ENCODE results near the gene RPS21. TPM values are rescaled to one million over a fixed set of nuclear protein-coding genes. Genes with fewer than 3 reads are reported as not detected.

RPS21 gene
- total and polyA plus RNA-seq, 9 donors: 1,129 to 1,597 (median 1,431) TPM

DNA sequence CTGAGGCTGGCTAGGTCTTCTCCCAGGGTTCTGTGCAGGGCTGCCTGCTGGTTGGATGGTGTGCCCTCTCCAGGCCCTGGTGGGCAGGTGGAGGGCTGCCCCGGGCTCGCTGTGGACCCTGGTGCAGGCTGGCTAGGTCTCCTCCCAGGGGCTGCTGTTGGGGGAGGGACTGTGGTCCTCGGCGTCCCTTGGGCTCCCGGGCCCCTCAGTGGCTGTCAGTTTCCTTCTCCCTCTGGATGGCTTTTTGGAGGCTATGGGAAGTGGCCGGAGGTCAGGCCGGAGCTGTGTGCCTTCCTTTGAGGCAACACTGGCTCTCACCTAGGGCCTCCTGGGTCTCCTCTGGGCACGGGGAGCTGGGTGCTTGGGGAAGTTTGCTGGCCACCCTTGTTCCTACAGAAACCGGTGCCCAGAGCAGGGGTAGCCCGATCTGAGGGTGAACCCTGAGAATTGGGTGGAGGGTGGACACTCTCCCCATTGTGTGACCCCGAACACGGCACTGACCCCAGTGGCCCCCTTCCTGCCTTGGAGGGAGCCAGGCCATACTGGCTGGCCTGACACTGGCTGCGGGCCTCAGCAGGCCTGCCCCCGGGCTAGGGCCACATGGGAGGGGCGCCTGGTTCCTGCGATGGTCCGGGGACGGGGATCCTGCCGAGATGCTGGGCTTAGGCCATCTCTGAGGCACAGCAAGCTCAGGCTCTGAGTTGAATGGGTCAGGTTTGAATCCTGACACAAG lies 24.0 kb downstream of the RPS21 start:
- no peak for DNase-seq
- Histone ChIP-seq H3K4me1 (ENCODE audit: control insufficient read depth, insufficient read depth, low read length) (peaks cover 45% of the 10 kb centered on the region), H3K36me3 (ENCODE audit: control insufficient read depth, insufficient read depth, low read length) (no peaks in the 10 kb centered on the region), H3K27ac (ENCODE audit: low read length) (no peak overlapping the region), H3K27me3 (ENCODE audit: control insufficient read depth, insufficient read depth, low read length) (peaks cover 5% of the 10 kb centered on the region), H3K9me3 (replicated peaks; ENCODE audit: control insufficient read depth, low read depth, low read length) (no peaks in the 10 kb centered on the region), H3K4me3 (ENCODE audit: low read length) (no peak overlapping the region)
- 60% methylated on average over 13 of the region's 19 CpGs for WGBS (ENCODE audit: insufficient coverage)

DNA sequence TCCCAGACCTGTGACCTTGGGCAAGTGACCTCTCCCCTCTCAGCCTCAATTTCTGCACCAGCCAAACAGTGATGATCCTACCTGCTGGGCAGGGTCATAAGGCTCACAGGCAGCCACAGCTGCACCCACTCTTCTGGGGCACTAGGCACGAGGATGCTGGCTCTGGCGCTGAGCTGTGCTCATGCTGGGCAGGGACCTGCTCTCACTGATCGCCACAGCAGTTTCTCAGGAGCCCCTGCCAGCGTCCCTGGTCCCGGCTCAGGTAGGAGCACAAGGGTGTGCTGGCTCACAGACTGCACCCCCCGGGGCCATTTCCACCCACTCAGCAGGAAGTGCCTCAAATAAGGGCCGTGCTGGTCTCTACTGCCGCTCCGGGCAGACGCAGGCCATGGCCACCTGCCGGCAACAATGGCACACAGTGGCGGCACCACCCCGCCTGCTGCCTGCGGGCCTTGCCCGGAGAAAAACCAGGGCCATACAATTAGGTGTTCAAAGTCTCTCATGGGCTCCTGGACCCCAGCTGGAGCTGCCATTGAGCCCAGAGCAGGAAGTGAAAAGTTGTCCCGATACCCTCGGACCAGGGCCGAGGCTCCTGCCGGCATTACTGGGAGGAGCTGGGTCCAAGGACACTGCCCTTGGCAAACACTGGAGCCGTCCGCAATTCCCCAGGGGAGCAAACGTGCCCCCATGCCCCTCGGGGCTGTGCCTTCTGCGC lies 24.7 kb downstream of the RPS21 start:
- H3K36me3 ChIP-seq (ENCODE audit: control insufficient read depth, insufficient read depth, low read length): no peaks in the 10 kb centered on the region
- no peaks in the 10 kb centered on the region for H3K9me3 ChIP-seq (replicated peaks; ENCODE audit: control insufficient read depth, low read depth, low read length)
- H3K27me3 ChIP-seq (ENCODE audit: control insufficient read depth, insufficient read depth, low read length): peaks cover 9% of the 10 kb centered on the region
- no peak overlapping the region for H3K4me3 ChIP-seq (ENCODE audit: low read length)
- DNase-seq: no peak
- 71% methylated on average over 23 of the region's 24 CpGs for WGBS (ENCODE audit: insufficient coverage)
- no peak overlapping the region for H3K27ac ChIP-seq (ENCODE audit: low read length)
- H3K4me1 ChIP-seq (ENCODE audit: control insufficient read depth, insufficient read depth, low read length): peaks cover 38% of the 10 kb centered on the region

DNA sequence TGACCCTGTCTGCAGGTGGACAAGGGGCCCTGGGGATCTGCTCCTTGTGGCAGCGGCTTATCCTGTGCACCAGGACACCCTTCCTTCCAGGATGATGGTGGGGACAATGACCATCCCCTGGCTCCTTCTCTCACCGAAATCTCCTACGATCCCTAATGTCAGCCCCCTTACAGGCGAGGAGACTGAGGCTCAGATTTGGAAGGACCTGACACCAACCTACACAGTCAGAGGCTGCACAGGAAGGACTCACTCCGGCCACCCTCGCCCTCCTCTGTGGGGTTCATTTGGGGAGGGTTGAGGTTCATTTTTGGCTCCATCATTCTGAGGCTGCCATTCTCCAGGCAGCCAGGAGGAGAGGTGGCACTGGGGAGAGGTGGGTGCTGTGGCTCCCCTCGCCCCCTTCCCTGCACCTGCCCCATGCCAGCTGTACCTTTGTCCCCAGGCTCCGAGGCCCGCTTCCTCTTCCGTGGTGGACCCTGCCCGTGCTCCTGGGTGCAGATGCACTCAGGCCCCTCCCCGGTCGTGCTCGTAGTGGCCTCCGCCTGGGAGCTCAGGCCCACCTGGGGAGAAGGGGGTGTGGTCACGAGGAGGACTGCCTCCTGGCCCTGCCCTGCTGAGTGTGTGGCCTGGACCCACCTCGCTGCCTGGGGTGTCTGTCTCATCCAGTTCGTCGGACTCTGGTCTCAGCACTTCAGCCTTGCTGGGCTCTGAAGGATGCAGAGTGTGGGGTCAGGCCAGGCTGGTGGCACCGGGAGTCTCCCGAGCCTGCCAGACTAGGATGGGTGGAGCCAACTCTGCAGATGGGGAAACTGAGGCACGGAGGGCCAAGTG lies 25.5 kb downstream of the RPS21 start:
- Histone ChIP-seq H3K27me3 (ENCODE audit: control insufficient read depth, insufficient read depth, low read length) (peaks cover 11% of the 10 kb centered on the region), H3K27ac (ENCODE audit: low read length) (no peak overlapping the region), H3K4me1 (ENCODE audit: control insufficient read depth, insufficient read depth, low read length) (peaks cover 35% of the 10 kb centered on the region), H3K36me3 (ENCODE audit: control insufficient read depth, insufficient read depth, low read length) (no peaks in the 10 kb centered on the region), H3K4me3 (ENCODE audit: low read length) (no peak overlapping the region), H3K9me3 (replicated peaks; ENCODE audit: control insufficient read depth, low read depth, low read length) (no peaks in the 10 kb centered on the region)
- DNase-seq: no peak
- WGBS (ENCODE audit: insufficient coverage): 61% methylated on average over 14 of the region's 22 CpGs

DNA sequence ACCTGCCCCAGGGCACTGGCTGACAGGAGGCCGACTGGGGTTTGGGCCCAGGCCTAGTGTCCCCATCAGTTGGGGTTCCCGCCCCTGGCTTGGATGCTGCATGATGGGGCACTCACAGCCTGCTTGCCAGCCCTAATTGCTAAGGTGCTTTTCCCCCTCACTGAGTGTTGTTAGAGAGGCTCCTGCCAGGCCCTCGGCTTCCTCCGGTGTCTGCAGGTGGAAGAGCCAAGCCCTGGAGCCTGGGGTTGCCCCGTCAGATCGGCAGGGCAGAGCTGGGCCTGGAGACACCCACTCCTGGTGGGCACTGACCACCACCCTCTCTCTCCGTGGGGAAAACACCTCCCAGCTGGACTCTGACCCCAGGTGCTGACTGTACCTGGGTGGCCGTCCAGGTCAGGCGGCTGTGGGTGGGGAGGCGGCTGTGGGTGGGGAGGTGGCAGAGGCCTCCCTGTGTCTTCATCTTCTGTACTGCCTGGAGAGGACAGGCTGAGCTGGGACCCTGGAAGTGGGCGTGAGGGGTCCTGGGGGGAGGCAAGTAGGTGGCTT lies 26.2 kb downstream of the RPS21 start:
- DNase-seq: no peak
- Histone ChIP-seq H3K27me3 (ENCODE audit: control insufficient read depth, insufficient read depth, low read length) (peaks cover 11% of the 10 kb centered on the region), H3K4me3 (ENCODE audit: low read length) (no peak overlapping the region), H3K9me3 (replicated peaks; ENCODE audit: control insufficient read depth, low read depth, low read length) (no peaks in the 10 kb centered on the region), H3K4me1 (ENCODE audit: control insufficient read depth, insufficient read depth, low read length) (peaks cover 28% of the 10 kb centered on the region), H3K27ac (ENCODE audit: low read length) (no peak overlapping the region), H3K36me3 (ENCODE audit: control insufficient read depth, insufficient read depth, low read length) (no peaks in the 10 kb centered on the region)
- 81% methylated on average over 9 of the region's 11 CpGs for WGBS (ENCODE audit: insufficient coverage)

DNA sequence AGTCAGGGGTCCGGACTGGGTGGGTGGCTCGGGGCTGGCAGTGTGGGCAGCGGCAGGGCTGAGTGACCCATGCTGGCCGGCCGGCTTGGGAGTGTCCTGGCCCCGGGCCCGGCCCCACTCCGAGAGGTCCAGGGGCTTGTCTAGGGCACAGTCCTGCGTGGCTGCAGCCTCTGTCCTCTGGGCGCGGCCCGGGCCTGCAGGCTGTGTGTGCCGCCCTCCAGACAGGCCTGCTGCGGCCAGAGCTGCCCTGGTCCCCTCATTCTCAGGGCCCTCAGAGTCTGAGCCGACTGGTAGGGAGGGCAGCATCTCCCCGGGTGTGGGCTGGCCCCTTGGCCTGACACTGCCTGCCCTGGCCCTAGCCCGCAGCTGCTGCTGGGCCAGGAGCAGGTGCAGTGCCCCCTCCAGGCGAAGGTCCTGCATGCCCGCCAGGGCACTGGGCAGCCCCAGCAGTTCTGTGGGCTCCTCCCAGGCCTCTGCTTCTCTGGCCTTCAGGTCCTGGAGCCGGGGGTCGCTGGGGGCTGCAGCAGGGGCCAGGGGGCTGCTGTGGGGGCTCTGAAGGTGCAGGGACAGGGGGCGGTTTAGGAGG lies 27.1 kb downstream of the RPS21 start:
- WGBS (ENCODE audit: insufficient coverage): 79% methylated on average over 20 of the region's 22 CpGs
- Histone ChIP-seq H3K36me3 (ENCODE audit: control insufficient read depth, insufficient read depth, low read length) (no peaks in the 10 kb centered on the region), H3K27ac (ENCODE audit: low read length) (no peak overlapping the region), H3K9me3 (replicated peaks; ENCODE audit: control insufficient read depth, low read depth, low read length) (no peaks in the 10 kb centered on the region), H3K27me3 (ENCODE audit: control insufficient read depth, insufficient read depth, low read length) (peaks cover 11% of the 10 kb centered on the region), H3K4me3 (ENCODE audit: low read length) (no peak overlapping the region), H3K4me1 (ENCODE audit: control insufficient read depth, insufficient read depth, low read length) (peaks cover 20% of the 10 kb centered on the region)
- no peak for DNase-seq

DNA sequence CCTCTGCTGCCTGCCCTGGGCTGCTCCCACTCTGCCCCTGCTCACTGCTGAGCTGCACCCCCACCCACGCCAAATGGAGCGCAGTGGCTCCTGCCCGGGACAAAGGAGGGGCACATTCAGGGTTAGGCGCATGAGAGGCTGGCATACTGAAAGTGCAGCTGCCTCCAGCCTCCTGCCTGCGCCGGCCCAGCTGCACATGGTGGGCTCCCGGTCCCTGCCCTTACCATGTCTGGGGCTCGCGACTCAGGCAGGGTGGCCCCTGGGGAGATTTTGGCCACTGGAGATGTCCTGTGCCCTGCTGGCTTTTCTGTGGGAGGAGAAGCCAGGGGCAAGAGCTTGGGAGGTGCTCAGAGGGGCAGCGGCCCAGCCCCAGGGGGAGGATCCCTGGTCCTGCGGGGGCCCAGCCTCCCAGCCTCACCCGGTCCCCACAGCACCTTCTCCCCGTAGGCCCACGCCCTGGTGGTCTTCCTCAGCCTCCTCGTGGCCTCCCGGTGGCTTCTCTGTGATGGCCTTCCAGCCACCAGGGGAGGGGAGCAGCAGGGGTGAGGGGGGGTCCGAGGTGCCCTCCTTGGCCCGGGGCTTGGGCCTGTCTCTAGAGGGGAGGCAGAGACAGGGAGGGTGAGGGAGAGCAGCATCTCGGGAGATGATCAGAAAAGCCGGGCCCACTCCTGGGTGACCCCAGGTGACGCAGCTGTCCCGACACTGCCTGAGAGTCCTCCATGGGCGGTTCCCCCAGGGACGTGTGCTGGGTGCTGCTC lies 28.6 kb downstream of the RPS21 start:
- 76% methylated on average over 21 of the region's 24 CpGs for WGBS (ENCODE audit: insufficient coverage)
- H3K4me1 ChIP-seq (ENCODE audit: control insufficient read depth, insufficient read depth, low read length): peaks cover 4% of the 10 kb centered on the region
- no peak overlapping the region for H3K27ac ChIP-seq (ENCODE audit: low read length)
- H3K9me3 ChIP-seq (replicated peaks; ENCODE audit: control insufficient read depth, low read depth, low read length): no peaks in the 10 kb centered on the region
- H3K27me3 ChIP-seq (ENCODE audit: control insufficient read depth, insufficient read depth, low read length): peaks cover 6% of the 10 kb centered on the region
- H3K4me3 ChIP-seq (ENCODE audit: low read length): no peak overlapping the region
- no peak for DNase-seq
- H3K36me3 ChIP-seq (ENCODE audit: control insufficient read depth, insufficient read depth, low read length): no peaks in the 10 kb centered on the region

DNA sequence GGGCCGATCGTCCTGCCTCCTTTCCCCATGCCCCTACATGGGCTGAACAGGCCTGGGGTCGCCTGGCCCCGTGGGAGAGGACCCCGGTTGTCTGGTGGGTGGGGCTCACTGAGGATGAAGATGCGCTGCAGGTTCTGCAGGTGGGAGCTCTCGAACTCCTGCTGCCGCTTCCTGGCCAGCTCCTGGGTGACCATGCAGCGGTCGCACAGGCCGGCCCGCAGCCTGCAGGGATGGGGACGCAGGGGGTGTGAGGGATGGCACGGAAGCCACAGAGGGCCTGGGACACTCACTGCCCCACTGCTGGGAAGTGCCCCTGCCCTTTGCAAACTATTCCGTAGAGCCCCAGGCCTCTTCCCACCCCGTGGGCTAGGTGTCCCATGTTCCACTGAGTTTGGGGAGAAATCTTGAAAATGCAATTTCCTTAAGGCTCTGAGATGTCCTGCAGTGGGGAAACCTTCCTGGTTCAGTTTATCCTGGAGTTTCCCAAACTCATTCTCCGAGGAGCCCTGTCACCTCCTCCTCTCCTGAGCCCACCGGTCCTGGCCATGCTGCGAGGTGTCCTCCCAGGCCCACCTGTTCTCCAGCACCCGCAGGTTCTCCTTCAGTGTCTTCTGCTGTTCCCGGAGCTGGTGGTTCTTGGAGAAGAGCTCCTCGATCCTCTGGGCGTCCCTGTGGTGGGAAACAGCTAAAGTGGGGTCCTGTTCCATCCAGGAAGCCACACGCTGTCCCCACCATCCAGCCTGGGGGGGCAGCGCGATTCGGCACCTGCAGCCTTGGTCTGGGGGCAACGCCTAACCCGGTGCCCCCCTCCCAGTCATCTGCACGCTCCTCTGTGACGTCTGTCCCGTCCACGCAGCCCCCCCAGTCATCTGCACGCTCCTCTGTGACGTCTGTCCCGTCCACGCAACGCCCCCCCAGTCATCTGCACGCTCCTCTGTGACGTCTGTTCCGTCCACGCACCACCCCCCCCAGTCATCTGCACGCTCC lies 30.0 kb downstream of the RPS21 start:
- no peak overlapping the region for H3K4me3 ChIP-seq (ENCODE audit: low read length)
- no peak for DNase-seq
- peaks cover 3% of the 10 kb centered on the region for H3K4me1 ChIP-seq (ENCODE audit: control insufficient read depth, insufficient read depth, low read length)
- WGBS (ENCODE audit: insufficient coverage): 79% methylated on average over 25 of the region's 43 CpGs
- H3K9me3 ChIP-seq (replicated peaks; ENCODE audit: control insufficient read depth, low read depth, low read length): no peaks in the 10 kb centered on the region
- H3K27ac ChIP-seq (ENCODE audit: low read length): no peak overlapping the region
- peaks cover 6% of the 10 kb centered on the region for H3K27me3 ChIP-seq (ENCODE audit: control insufficient read depth, insufficient read depth, low read length)
- H3K36me3 ChIP-seq (ENCODE audit: control insufficient read depth, insufficient read depth, low read length): no peaks in the 10 kb centered on the region

DNA sequence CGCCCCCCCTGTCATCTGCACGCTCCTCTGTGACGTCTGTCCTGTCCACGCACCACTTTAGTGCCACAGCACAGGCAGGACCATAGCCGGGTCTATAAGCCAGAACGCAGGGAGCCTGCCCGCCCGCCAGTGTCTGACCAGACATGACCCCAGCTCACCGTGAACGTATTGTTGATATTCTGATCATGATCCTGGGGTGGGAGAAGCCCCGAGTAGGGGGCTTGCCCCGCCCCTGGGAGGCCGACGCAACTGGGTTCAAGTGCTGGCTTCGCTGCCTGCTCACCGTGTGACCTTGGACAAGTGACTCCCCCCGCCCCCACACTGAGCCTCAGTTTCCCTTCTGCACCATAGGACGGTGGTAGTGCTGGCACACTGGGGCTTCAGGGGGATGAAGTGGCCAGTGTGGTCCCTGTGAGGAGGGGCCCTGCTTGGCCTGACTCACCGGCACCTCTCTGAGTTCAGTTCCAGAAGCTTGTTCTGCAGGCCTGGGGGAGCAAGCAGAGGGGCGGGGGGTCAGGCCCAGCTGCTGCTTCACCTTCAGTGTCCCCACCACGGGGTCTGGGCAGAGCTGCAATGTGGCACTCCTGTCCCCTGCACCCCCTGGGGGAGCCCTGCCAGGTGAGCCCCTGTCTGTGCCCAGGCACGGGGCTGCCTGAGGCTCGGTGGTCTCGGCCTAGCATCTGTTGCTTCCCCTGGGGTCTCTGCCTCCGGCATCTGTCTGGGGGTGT lies 31.2 kb downstream of the RPS21 start:
- Histone ChIP-seq H3K27ac (ENCODE audit: low read length) (no peak overlapping the region), H3K9me3 (replicated peaks; ENCODE audit: control insufficient read depth, low read depth, low read length) (no peaks in the 10 kb centered on the region), H3K4me1 (ENCODE audit: control insufficient read depth, insufficient read depth, low read length) (peaks cover 3% of the 10 kb centered on the region), H3K27me3 (ENCODE audit: control insufficient read depth, insufficient read depth, low read length) (peaks cover 9% of the 10 kb centered on the region), H3K36me3 (ENCODE audit: control insufficient read depth, insufficient read depth, low read length) (no peaks in the 10 kb centered on the region), H3K4me3 (ENCODE audit: low read length) (no peak overlapping the region)
- WGBS (ENCODE audit: insufficient coverage): 82% methylated on average over 21 of the region's 25 CpGs
- DNase-seq: no peak
